Left hindlimb (tissue), 1 donor: ENCODE measurements around the gene QKI.

Experiments used
- DNase-seq: peaks from one replicate; pipeline ENCODE4 v3.0.0-alpha.2; 2018

Gene QKI

DNA sequence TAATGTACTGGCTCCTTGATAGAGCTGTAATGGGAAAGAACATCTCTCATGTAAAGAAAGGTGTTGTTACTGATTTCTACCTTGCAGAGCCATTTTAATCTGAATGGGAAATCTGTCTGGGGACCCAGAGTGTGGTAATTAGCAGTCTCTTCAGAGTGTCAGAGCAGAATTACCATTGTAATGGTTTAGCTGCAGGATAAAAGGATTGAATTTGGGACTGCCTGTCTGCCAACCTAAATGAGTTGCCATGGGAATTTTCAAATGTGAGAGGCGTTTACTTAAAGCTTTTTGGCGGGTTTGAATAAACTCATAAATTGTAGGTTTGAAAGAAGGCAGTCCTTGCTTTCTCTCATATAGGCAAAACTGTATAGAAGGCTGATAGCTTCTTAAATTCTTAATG is 128.8 kb downstream of the QKI start:
- no peak for DNase-seq

GRCh38 chr6:163545370-163545769 is 130.9 kb downstream of the QKI start:
- no peak for DNase-seq

GRCh38 chr6:163547287-163547686 is 132.8 kb downstream of the QKI start:
- DNase-seq, result no peak

DNA sequence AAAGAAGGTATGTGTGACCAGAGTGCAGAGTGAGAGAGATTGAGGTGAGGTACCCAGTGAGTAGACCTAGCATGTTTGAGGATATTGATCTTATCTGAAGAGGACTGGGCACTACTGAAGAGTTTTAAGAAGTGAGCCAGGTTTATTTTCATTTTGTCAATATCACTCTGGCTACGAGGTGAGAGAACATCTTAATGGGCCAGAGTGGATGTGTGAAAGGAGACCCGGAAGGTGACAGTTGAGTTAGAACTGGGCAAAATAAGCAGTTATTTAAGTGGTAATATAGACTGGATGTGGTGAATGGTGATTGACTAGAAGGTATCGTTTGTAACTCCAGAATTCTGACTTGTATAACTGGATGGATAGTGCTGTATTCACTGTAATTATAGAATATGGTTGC is 134.1 kb downstream of the QKI start:
- no peak for DNase-seq

GRCh38 chr6:163554032-163554431 is 139.5 kb downstream of the QKI start:
- no peak for DNase-seq

- DNase-seq, result no peak
Measured at GRCh38 chr6:163554663-163555062, 140.1 kb downstream of the QKI start.

DNA sequence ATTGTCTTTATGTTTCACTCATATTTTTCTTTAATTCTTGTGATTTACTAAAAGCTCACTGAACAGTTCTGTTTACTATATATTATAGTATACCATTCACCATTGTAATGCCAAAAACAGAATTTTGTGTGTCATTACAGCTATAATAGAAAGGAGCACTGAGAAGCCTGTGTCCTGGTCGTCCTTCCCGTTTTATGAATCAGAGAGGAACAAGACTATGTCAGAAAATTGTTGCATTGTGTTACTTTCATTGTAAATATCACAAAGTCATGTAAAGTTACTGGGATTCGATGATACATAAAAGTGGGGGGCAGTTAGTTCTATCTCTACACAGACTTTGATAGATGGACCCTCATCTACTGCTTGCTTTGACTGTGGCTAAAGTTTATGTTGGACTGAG is 145.1 kb downstream of the QKI start:
- DNase-seq, result no peak

- no peak for DNase-seq
Measured at GRCh38 chr6:163563318-163563717, 148.8 kb downstream of the QKI start.

GRCh38 chr6:163564534-163564933 is 150.0 kb downstream of the QKI start:
- DNase-seq, result no peak

- DNase-seq, result no peak
Measured at GRCh38 chr6:163565140-163565539, 150.6 kb downstream of the QKI start.

GRCh38 chr6:163566056-163566455 is 151.5 kb downstream of the QKI start:
- DNase-seq, result no peak

DNA sequence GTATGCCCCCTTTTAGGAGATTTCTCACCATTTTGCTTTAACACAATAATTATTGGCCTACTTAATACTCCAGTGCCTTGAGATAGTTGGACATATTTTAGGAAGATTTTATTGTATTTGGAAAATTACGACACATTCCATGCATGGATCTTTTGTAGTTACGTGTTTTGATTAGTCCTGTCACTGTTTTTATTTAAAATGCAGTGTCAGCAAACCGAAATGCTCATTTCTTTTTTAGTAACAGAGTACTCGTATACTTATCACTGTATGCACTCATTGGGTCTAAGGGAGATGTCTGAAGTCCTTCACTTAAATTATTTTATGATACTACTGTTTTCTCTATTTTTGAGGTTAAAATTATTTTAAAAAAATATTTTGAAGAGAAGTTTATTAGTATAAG is 153.8 kb downstream of the QKI start:
- no peak for DNase-seq

GRCh38 chr6:163570579-163571231 is 156.2 kb downstream of the QKI start:
- no peak for DNase-seq

DNA sequence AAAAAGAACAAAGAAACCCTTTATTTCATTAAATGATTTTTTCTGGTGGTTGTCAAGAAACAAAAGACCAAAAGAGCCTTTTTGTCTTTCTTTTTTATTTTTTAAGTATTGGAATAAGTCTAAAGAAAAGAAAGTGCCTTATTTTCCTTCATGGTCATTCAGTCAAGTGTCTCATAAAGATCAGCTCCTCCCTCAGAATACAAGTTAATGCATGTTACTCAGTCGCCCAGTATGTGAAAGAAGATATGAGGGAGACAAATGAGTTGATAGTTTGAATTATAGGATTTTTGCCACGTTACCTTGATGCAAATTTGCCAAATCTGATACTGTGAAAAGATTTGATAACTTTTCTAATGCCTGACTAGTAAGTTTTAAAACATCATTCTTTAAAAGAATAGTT is 157.2 kb downstream of the QKI start:
- no peak for DNase-seq

- DNase-seq, result no peak
Measured at GRCh38 chr6:163572612-163573011, 158.1 kb downstream of the QKI start.

DNA sequence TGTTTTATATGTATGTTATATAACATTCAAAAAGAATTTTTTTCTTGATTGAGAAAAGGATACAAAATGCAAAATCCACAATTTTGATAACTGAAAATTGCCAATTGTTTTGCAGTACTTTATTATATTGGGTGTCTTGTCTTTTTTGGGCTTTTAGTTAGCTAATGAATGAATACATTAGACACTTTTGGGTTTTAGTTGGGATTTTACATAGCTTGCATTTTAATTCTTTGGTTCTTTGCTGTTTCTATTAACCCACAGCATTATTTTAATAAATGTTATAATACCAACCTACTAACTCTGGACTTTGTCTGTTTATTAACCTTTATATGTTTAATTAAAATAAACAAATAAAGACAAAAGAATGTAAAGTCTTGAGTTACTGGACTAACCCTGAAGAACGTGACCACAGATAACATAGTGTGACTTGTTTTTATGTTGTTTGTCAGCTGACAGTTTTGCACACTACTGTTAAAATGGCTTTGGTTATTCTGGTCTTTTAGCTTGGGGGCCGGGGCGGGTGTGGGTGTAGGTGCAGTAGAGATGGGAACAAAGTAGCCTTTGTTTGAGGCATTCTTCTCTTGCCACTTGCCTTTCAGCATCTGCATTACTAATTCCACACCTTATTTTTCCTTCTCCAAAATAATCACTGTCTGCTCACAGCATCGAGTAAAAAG is 159.1 kb downstream of the QKI start:
- DNase-seq, result no peak

GRCh38 chr6:163576114-163576513 is 161.6 kb downstream of the QKI start:
- no peak for DNase-seq

GRCh38 chr6:163577404-163577803 is 162.9 kb downstream of the QKI start:
- DNase-seq, result no peak

- DNase-seq, result no peak
Measured at GRCh38 chr6:163579111-163579879, 164.8 kb downstream of the QKI start.

DNA sequence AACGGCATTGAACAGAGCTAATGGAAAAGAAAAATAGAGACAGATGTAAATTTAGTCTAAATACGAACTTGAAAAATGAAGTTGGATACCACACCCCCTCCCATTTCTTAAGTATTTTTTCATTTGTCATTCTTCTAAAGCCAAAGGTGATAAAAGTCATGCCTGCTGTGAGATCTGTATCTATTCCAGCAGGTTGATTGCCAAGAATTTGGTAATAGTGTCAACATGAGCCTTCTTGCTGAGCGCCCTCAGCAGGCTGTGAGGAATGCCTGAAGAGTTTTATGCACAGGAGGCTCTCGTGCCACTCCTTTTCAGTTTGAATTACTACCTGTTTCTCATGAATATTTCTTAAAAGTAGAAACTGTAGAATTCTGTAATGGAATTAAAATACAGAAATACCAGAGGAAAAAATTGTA is 165.4 kb downstream of the QKI start:
- DNase-seq, result no peak

- DNase-seq, result no peak
Measured at GRCh38 chr6:163580311-163581030, 166.0 kb downstream of the QKI start.

- DNase-seq, result no peak
Measured at GRCh38 chr6:163583558-163583957, 169.0 kb downstream of the QKI start.

- DNase-seq, result no peak
Measured at GRCh38 chr6:163585932-163586437, 171.5 kb downstream of the QKI start.
